H9 (cell line): Measurements from ENCODE around the gene RGP1. TPM values are rescaled to one million over a fixed set of nuclear protein-coding genes. Genes with fewer than 3 reads are reported as not detected.

Experiments
- DNase-seq: peaks from one replicate; pipeline ENCODE4 v3.0.0-alpha.2; 2017
- H2AFZ ChIP-seq: one replicate; pipeline ENCODE4 v1.6.1; 2013; ENCODE audit warnings: mild to moderate bottlenecking, low read length, control low read depth, moderate library complexity
- H2AK5ac ChIP-seq: 2 replicates; pipeline ENCODE4 v1.6.1; 2013; ENCODE audit warnings: low read length, control low read depth, mixed read lengths; ENCODE audit not compliant: insufficient read length
- H2BK120ac ChIP-seq: one replicate; pipeline ENCODE4 v1.6.1; 2013; ENCODE audit warnings: low read depth, mild to moderate bottlenecking, low read length, control low read depth, inconsistent platforms; ENCODE audit not compliant: poor library complexity, severe bottlenecking
- H2BK12ac ChIP-seq: 2 replicates; pipeline ENCODE4 v1.6.1; 2013; ENCODE audit warnings: low read length, control low read depth, mixed read lengths, low read depth; ENCODE audit not compliant: insufficient read length
- H2BK15ac ChIP-seq: 2 replicates; pipeline ENCODE4 v1.6.1; 2013; ENCODE audit warnings: low read depth, low read length, control low read depth
- H2BK20ac ChIP-seq: one replicate; pipeline ENCODE4 v1.6.1; 2013; ENCODE audit warnings: low read depth, mild to moderate bottlenecking, low read length, control low read depth, inconsistent platforms; ENCODE audit not compliant: poor library complexity, severe bottlenecking
- H2BK5ac ChIP-seq: 2 replicates; pipeline ENCODE4 v1.6.1; 2013; ENCODE audit warnings: low read length, control low read depth, mixed read lengths; ENCODE audit not compliant: insufficient read length
- H3K14ac ChIP-seq: 2 replicates; pipeline ENCODE4 v1.6.1; 2013; ENCODE audit warnings: low read length, control low read depth; ENCODE audit not compliant: insufficient read depth
- H3K18ac ChIP-seq: 2 replicates; pipeline ENCODE4 v1.6.1; 2013; ENCODE audit warnings: low read depth, mild to moderate bottlenecking, mixed read lengths, low read length, control low read depth; ENCODE audit not compliant: insufficient read length
- H3K23ac ChIP-seq: 2 replicates; pipeline ENCODE4 v1.6.1; 2013; ENCODE audit warnings: low read length, control low read depth, mixed read lengths, low read depth; ENCODE audit not compliant: insufficient read length
- H3K23me2 ChIP-seq: 2 replicates; pipeline ENCODE4 v1.6.1; 2013; ENCODE audit warnings: low read depth, mild to moderate bottlenecking, mixed read lengths, low read length, control low read depth; ENCODE audit not compliant: insufficient read length, poor library complexity, severe bottlenecking
- H3K27ac ChIP-seq: 2 replicates; pipeline ENCODE4 v1.5.1; 2013; ENCODE audit warnings: low read length, control low read depth, mixed read lengths, low read depth; ENCODE audit not compliant: insufficient read length
- H3K27me3 ChIP-seq: 2 replicates; pipeline ENCODE4 v1.6.1; 2013; ENCODE audit warnings: low read length, control low read depth, inconsistent platforms; ENCODE audit not compliant: insufficient read depth
- H3K4ac ChIP-seq: 2 replicates; pipeline ENCODE4 v1.6.1; 2013; ENCODE audit warnings: low read depth, mild to moderate bottlenecking, control low read depth, inconsistent platforms, low read length, moderate library complexity
- H3K4me1 ChIP-seq: 2 replicates; pipeline ENCODE4 v1.6.1; 2013; ENCODE audit warnings: low read length, control low read depth, inconsistent platforms; ENCODE audit not compliant: insufficient read depth
- H3K4me2 ChIP-seq: 2 replicates; pipeline ENCODE4 v1.6.1; 2013; ENCODE audit warnings: low read length, control low read depth, mixed read lengths; ENCODE audit not compliant: insufficient read length, insufficient read depth
- H3K56ac ChIP-seq: 2 replicates; pipeline ENCODE4 v1.6.1; 2013; ENCODE audit warnings: low read depth, mild to moderate bottlenecking, mixed read lengths, low read length, control low read depth; ENCODE audit not compliant: insufficient read length
- H3K79me1 ChIP-seq: 2 replicates; pipeline ENCODE4 v1.6.1; 2013; ENCODE audit warnings: low read depth, mild to moderate bottlenecking, moderate library complexity, low read length, control low read depth, inconsistent platforms; ENCODE audit not compliant: insufficient read depth, poor library complexity, severe bottlenecking
- H3K79me2 ChIP-seq: 2 replicates; pipeline ENCODE4 v1.6.1; 2013; ENCODE audit warnings: low read length, control low read depth, inconsistent platforms; ENCODE audit not compliant: insufficient read depth
- H3K9ac ChIP-seq: 2 replicates; pipeline ENCODE4 v1.6.1; 2013; ENCODE audit warnings: low read length, control low read depth, mixed read lengths; ENCODE audit not compliant: insufficient read length; ENCODE audit errors: extremely low read depth
- H3K9me3 ChIP-seq: one replicate; pipeline ENCODE4 v1.6.1; 2013; ENCODE audit warnings: low read depth, low read length, inconsistent platforms; ENCODE audit not compliant: control insufficient read depth
- H3T11ph ChIP-seq: one replicate; pipeline ENCODE4 v1.6.1; 2013; ENCODE audit warnings: mild to moderate bottlenecking, low read length, control low read depth, inconsistent platforms
- H4K20me1 ChIP-seq: one replicate; pipeline ENCODE4 v1.6.1; 2013; ENCODE audit not compliant: control insufficient read depth, insufficient read length, insufficient read depth
- H4K5ac ChIP-seq: 2 replicates; pipeline ENCODE4 v1.6.1; 2013; ENCODE audit warnings: low read depth, mild to moderate bottlenecking, mixed read lengths, low read length, control low read depth; ENCODE audit not compliant: insufficient read length
- H4K8ac ChIP-seq: replicated peaks from 2 replicates; pipeline ENCODE4 v1.6.1; 2013; ENCODE audit warnings: low read length, control low read depth, mixed read lengths, low read depth; ENCODE audit not compliant: insufficient read length
- H4K91ac ChIP-seq: 2 replicates; pipeline ENCODE4 v1.6.1; 2013; ENCODE audit warnings: low read depth, mild to moderate bottlenecking, moderate library complexity, mixed read lengths, low read length, control low read depth; ENCODE audit not compliant: insufficient read length
- H3K27ac Mint-ChIP-seq, 3 experiments: 2 replicates in 2 of 3; 3 replicates in 1 of 3; pipeline ENCODE4 v1.8.0; 2020 to 2021; ENCODE audit warnings: mixed read lengths in 3 of 3, mild to moderate bottlenecking in 1 of 3, moderate library complexity in 1 of 3
- H3K27me3 Mint-ChIP-seq: 2 replicates; pipeline ENCODE4 v1.8.0; 2021; ENCODE audit warnings: low read depth, mild to moderate bottlenecking, moderate library complexity, mixed read lengths
- H3K36me3 Mint-ChIP-seq, 3 experiments: 2 replicates in 2 of 3; 3 replicates in 1 of 3; pipeline ENCODE4 v1.8.0; 2020 to 2021; ENCODE audit warnings: low read depth in 3 of 3, mixed read lengths in 3 of 3; ENCODE audit not compliant: insufficient read depth in 1 of 3
- H3K4me1 Mint-ChIP-seq, 2 experiments: 2 replicates each; pipeline ENCODE4 v1.8.0; 2020; ENCODE audit warnings: mixed read lengths in 2 of 2
- H3K4me3 Mint-ChIP-seq, 2 experiments: 2 replicates in 1 of 2; 3 replicates in 1 of 2; pipeline ENCODE4 v1.8.0; 2020 to 2021; ENCODE audit warnings: mild to moderate bottlenecking in 2 of 2, mixed read lengths in 2 of 2, moderate library complexity in 1 of 2
- H3K9me3 Mint-ChIP-seq, 2 experiments: 2 replicates in 1 of 2; 3 replicates in 1 of 2; pipeline ENCODE4 v1.8.0; 2020; ENCODE audit warnings: mild to moderate bottlenecking in 2 of 2, mixed read lengths in 2 of 2, moderate library complexity in 1 of 2
- CTCF ChIP-seq: fragments of 200-600 bp; sonication (generic); conservative IDR thresholded peaks from 3 replicates; pipeline ENCODE4 v1.8.0; 2021; ENCODE audit warnings: antibody characterized with exemption, mild to moderate bottlenecking
- WGBS: extraction: QIAGEN DNeasy Blood & Tissue Kit; methylation state at CpG from one replicate; pipeline ENCODE4 v1.1.7; 2013; ENCODE audit warnings: missing lambda C conversion rate, low lambda C conversion rate, mixed read lengths; ENCODE audit not compliant: insufficient read length; ENCODE audit errors: extremely low coverage; 5-methylcytosine and 5-hydroxymethylcytosine counted together
- total RNA-seq: library from RNA; stranded (reverse); gene quantifications from 2 replicates; pipeline ENCODE4 v1.2.1, GENCODE V29; 2021

The RGP1 gene
- total RNA-seq, 1 experiment from 2014 or later = 25.7 TPM

GRCh38 chr9:35763181-35763580 is 14.1 kb downstream of the RGP1 start:
- no peak overlapping the region for H3K27ac ChIP-seq
- H2AK5ac ChIP-seq = no peak overlapping the region
- WGBS = no CpG with 5 or more reads among the region's 2 CpGs
- H4K91ac ChIP-seq = no peak overlapping the region
- no peak overlapping the region for H4K5ac ChIP-seq
- no peak for DNase-seq
- no peak overlapping the region for H3T11ph ChIP-seq
- no peak overlapping the region for H3K18ac ChIP-seq
- no peak overlapping the region for H3K4me3 Mint-ChIP-seq
- no peaks in the 10 kb centered on the region for H3K27me3 Mint-ChIP-seq
- no peak overlapping the region for H4K8ac ChIP-seq
- H3K9me3 ChIP-seq = no peaks in the 10 kb centered on the region
- H3K4me1 Mint-ChIP-seq = peaks cover 27 to 30% of the 10 kb centered on the region in 2 experiments
- no peak overlapping the region for H2AFZ ChIP-seq
- H3K23me2 ChIP-seq = no peaks in the 10 kb centered on the region
- H2BK12ac ChIP-seq = no peak overlapping the region
- no peak overlapping the region for H3K9ac ChIP-seq
- H3K23ac ChIP-seq = no peak overlapping the region
- H3K56ac ChIP-seq = no peak overlapping the region
- no peak overlapping the region for H2BK15ac ChIP-seq
- no peaks in the 10 kb centered on the region for H4K20me1 ChIP-seq
- H3K27ac Mint-ChIP-seq = no peak overlapping the region
- no peaks in the 10 kb centered on the region for H3K4me1 ChIP-seq
- H3K14ac ChIP-seq = no peak overlapping the region
- no peaks in the 10 kb centered on the region for H3K27me3 ChIP-seq
- no peak overlapping the region for H2BK5ac ChIP-seq
- no peak overlapping the region for H2BK20ac ChIP-seq
- H3K4me2 ChIP-seq = no peak overlapping the region
- no peak overlapping the region for H3K4ac ChIP-seq
- H2BK120ac ChIP-seq = no peak overlapping the region
- H3K9me3 Mint-ChIP-seq = no peaks in the 10 kb centered on the region
- H3K36me3 Mint-ChIP-seq = peaks cover 0 to 7% (median 0%) of the 10 kb centered on the region in 3 experiments; a peak in 3 of 7 replicates
- no peaks in the 10 kb centered on the region; the same call in 1 of the 2 replicates for H3K79me2 ChIP-seq
- H3K79me1 ChIP-seq = no peaks in the 10 kb centered on the region
- TF ChIP-seq CTCF = no peak
